GM23338 (cell line): ENCODE data around the gene OSBPL6. TPM values are rescaled to one million over a fixed set of nuclear protein-coding genes. Genes with fewer than 3 reads are reported as not detected.

Experiments
- ATAC-seq: fragments of 200-7000 bp; cut with Tn5 transposase; 3 replicates; pipeline ENCODE4 v1.9.1; 2020
- DNase-seq: peaks from one replicate; pipeline ENCODE4 v3.0.0-alpha.2; 2015; ENCODE audit warnings: low spot score
- H2AFZ ChIP-seq: fragments of 200-600 bp; sonication (generic); 2 replicates; pipeline ENCODE4 v1.8.0; 2016; ENCODE audit warnings: antibody characterized with exemption, mild to moderate bottlenecking, moderate library complexity
- H3F3A ChIP-seq: fragments of 200-600 bp; sonication (generic); replicated peaks from 2 replicates; pipeline ENCODE4 v1.8.0; 2017; ENCODE audit warnings: antibody characterized with exemption, mixed run types, low read depth
- H3K27ac ChIP-seq: fragments of 200-600 bp; sonication (generic); 2 replicates; pipeline ENCODE4 v1.6.1; 2016; ENCODE audit warnings: low read depth
- H3K27me3 ChIP-seq: fragments of 200-600 bp; sonication (generic); 2 replicates; pipeline ENCODE4 v1.8.0; 2016; ENCODE audit warnings: mild to moderate bottlenecking, mixed run types, moderate library complexity; ENCODE audit not compliant: insufficient read depth
- H3K36me3 ChIP-seq: fragments of 200-600 bp; sonication (generic); 2 replicates; pipeline ENCODE4 v1.8.0; 2016; ENCODE audit warnings: mild to moderate bottlenecking; ENCODE audit not compliant: insufficient read depth
- H3K4me1 ChIP-seq: fragments of 200-600 bp; sonication (generic); 2 replicates; pipeline ENCODE4 v1.8.0; 2016; ENCODE audit warnings: mild to moderate bottlenecking, moderate library complexity; ENCODE audit not compliant: insufficient read depth
- H3K4me2 ChIP-seq: fragments of 200-600 bp; sonication (generic); 2 replicates; pipeline ENCODE4 v1.7.1; 2017; ENCODE audit warnings: mixed run types
- H3K4me3 ChIP-seq: fragments of 200-600 bp; sonication (generic); 2 replicates; pipeline ENCODE4 v1.6.1; 2016; ENCODE audit warnings: mixed run types
- H3K79me2 ChIP-seq: fragments of 200-600 bp; sonication (generic); replicated peaks from 2 replicates; pipeline ENCODE4 v1.8.0; 2017; ENCODE audit warnings: mild to moderate bottlenecking; ENCODE audit not compliant: insufficient read depth
- H3K9me2 ChIP-seq: fragments of 200-600 bp; sonication (generic); 2 replicates; pipeline ENCODE4 v1.8.0; 2017; ENCODE audit not compliant: insufficient read depth
- H4K20me1 ChIP-seq: fragments of 200-600 bp; sonication (generic); replicated peaks from 2 replicates; pipeline ENCODE4 v1.8.0; 2017; ENCODE audit warnings: mild to moderate bottlenecking; ENCODE audit not compliant: insufficient read depth
- H3K27ac Mint-ChIP-seq: 2 replicates; pipeline ENCODE4 v1.8.0; 2020; ENCODE audit warnings: inconsistent platforms, mild to moderate bottlenecking, moderate library complexity, mixed read lengths
- H3K27me3 Mint-ChIP-seq: 3 replicates; pipeline ENCODE4 v1.8.0; 2022; ENCODE audit warnings: low read depth, mild to moderate bottlenecking, moderate library complexity, mixed read lengths, inconsistent platforms; ENCODE audit not compliant: insufficient read depth, poor library complexity
- H3K36me3 Mint-ChIP-seq: 3 replicates; pipeline ENCODE4 v1.8.0; 2021; ENCODE audit warnings: low read depth, mild to moderate bottlenecking, inconsistent platforms, moderate library complexity, mixed read lengths
- H3K4me1 Mint-ChIP-seq: 3 replicates; pipeline ENCODE4 v1.8.0; 2020; ENCODE audit warnings: mild to moderate bottlenecking, inconsistent platforms, mixed read lengths
- H3K4me3 Mint-ChIP-seq: 3 replicates; pipeline ENCODE4 v1.8.0; 2021; ENCODE audit warnings: moderate library complexity, mild to moderate bottlenecking, inconsistent platforms, mixed read lengths
- H3K9me3 Mint-ChIP-seq: 3 replicates; pipeline ENCODE4 v1.8.0; 2020; ENCODE audit warnings: moderate library complexity, mild to moderate bottlenecking, inconsistent platforms, mixed read lengths
- CREB1 ChIP-seq: fragments of 250-450 bp; sonication (Bioruptor Pico); IDR thresholded peaks from 2 replicates; pipeline ENCODE4 v1.5.0; 2020; ENCODE audit warnings: low read depth, mild to moderate bottlenecking, moderate library complexity
- CTCF ChIP-seq, 2 experiments: fragments of 200-600 bp in 1 of 2; sonication (generic) in 1 of 2; conservative IDR thresholded peaks; 2 replicates each; pipeline versions ENCODE4 v1.5.1 to v1.6.1; 2016 to 2017; ENCODE audit warnings: antibody characterized with exemption in 2 of 2, low read depth in 2 of 2, mild to moderate bottlenecking in 2 of 2, moderate library complexity in 1 of 2
- ETS1 ChIP-seq: IDR thresholded peaks from 2 replicates; pipeline ENCODE4 v1.6.1; 2016; ENCODE audit warnings: antibody characterized with exemption
- EZH2 ChIP-seq: fragments of 200-600 bp; sonication (generic); IDR thresholded peaks from one replicate; pipeline ENCODE4 v1.8.0; 2017; ENCODE audit warnings: antibody characterized with exemption, mild to moderate bottlenecking, low read depth; ENCODE audit not compliant: unreplicated experiment
- EZH2phosphoT487 ChIP-seq: fragments of 200-600 bp; sonication (generic); IDR thresholded peaks from one replicate; pipeline ENCODE4 v1.8.1; 2018; ENCODE audit warnings: antibody characterized with exemption; ENCODE audit not compliant: unreplicated experiment
- JUNB ChIP-seq: IDR thresholded peaks from one replicate; pipeline ENCODE4 v1.6.1; 2016; ENCODE audit warnings: antibody characterized with exemption; ENCODE audit not compliant: unreplicated experiment
- NANOG ChIP-seq: IDR thresholded peaks from 2 replicates; pipeline ENCODE4 v1.6.1; 2016; ENCODE audit warnings: antibody characterized with exemption, borderline replicate concordance
- POLR2AphosphoS5 ChIP-seq: IDR thresholded peaks from 2 replicates; pipeline ENCODE4 v1.6.1; 2016; ENCODE audit warnings: antibody characterized with exemption, low read depth
- REST ChIP-seq: IDR thresholded peaks from one replicate; pipeline ENCODE4 v1.6.1; 2018; ENCODE audit warnings: antibody characterized with exemption; ENCODE audit not compliant: unreplicated experiment
- STAT1 ChIP-seq: IDR thresholded peaks from one replicate; pipeline ENCODE4 v1.6.1; 2016; ENCODE audit warnings: antibody characterized with exemption; ENCODE audit not compliant: unreplicated experiment
- ZNF114 ChIP-seq: fragments of 250-450 bp; sonication (Bioruptor Pico); IDR thresholded peaks from 2 replicates; pipeline ENCODE4 v1.5.0; 2020; ENCODE audit warnings: mild to moderate bottlenecking, moderate library complexity
- ZNF331 ChIP-seq: fragments of 250-450 bp; sonication (Bioruptor Pico); IDR thresholded peaks from 2 replicates; pipeline ENCODE4 v1.5.0; 2020; ENCODE audit warnings: low read depth, mild to moderate bottlenecking, moderate library complexity
- ZNF462 ChIP-seq: fragments of 250-450 bp; sonication (Bioruptor Pico); IDR thresholded peaks from 2 replicates; pipeline ENCODE4 v1.5.0; 2020; ENCODE audit warnings: mild to moderate bottlenecking, moderate library complexity
- polyA plus RNA-seq: library from polyadenylated mRNA; unstranded; fragments of >200 nt; fragmentation: Nextera tagmentation; extraction: Ambion mirVana; gene quantifications from 2 replicates; pipeline ENCODE4 v1.2.1, GENCODE V29; 2016
- total RNA-seq: library from RNA; depleted of rRNA; stranded (reverse); fragments of >200 nt; shearing (Covaris generic); gene quantifications from 2 replicates; pipeline ENCODE4 v1.2.3, GENCODE V29; 2014

Gene OSBPL6
- total and polyA plus RNA-seq, 2 experiments from 2014 or later: 6.0 to 8.5 TPM

- no peaks in the 10 kb centered on the region for H3K36me3 Mint-ChIP-seq
- Histone ChIP-seq H3K4me1 (peaks cover 46% of the 10 kb centered on the region), H3K79me2 (no peaks in the 10 kb centered on the region), H3K4me2 (no peak overlapping the region), H3K4me3 (no peak overlapping the region), H3K27me3 (no peaks in the 10 kb centered on the region), H3K27ac (no peak overlapping the region), H3K9me2 (no peaks in the 10 kb centered on the region), H2AFZ (no peak overlapping the region), H3F3A (no peaks in the 10 kb centered on the region; the same call in 1 of the 2 replicates), H3K36me3 (no peaks in the 10 kb centered on the region), H4K20me1 (no peaks in the 10 kb centered on the region)
- no peak overlapping the region for H3K4me3 Mint-ChIP-seq
- H3K9me3 Mint-ChIP-seq: no peaks in the 10 kb centered on the region
- no peak for TF ChIP-seq ETS1
- TF ChIP-seq JUNB: no peak
- TF ChIP-seq NANOG: no peak
- no peak for TF ChIP-seq EZH2phosphoT487
- no peak for TF ChIP-seq STAT1
- TF ChIP-seq REST: no peak
- no peak for TF ChIP-seq ZNF331 (CRISPR knock-in tag)
- no peak for TF ChIP-seq ZNF114 (CRISPR knock-in tag)
- no peak for TF ChIP-seq POLR2AphosphoS5
- TF ChIP-seq CTCF (conservative IDR thresholded peaks at IDR 0.05; ENCODE audit: low read depth in 2 of 2): no peak
- TF ChIP-seq ZNF462 (CRISPR knock-in tag): no peak
- no peak for TF ChIP-seq EZH2
- TF ChIP-seq CREB1 (CRISPR knock-in tag): no peak
- peaks cover 32% of the 10 kb centered on the region for H3K4me1 Mint-ChIP-seq
- no peaks in the 10 kb centered on the region for H3K27me3 Mint-ChIP-seq
- ATAC-seq: peak; percentile 77
- H3K27ac Mint-ChIP-seq: no peak overlapping the region; the same call in 1 of the 2 replicates
- DNase-seq: no peak
These were observed 75.3 kb downstream of the OSBPL6 start for GRCh38 chr2:178269438-178270224.
